Renal pelvis (tissue), 4 donors: Measurements from ENCODE around the gene FHL2. TPM values are rescaled to one million over a fixed set of nuclear protein-coding genes. Genes with fewer than 3 reads are reported as not detected.

Source experiments
- DNase-seq: peaks from one replicate; pipeline ENCODE4 v3.0.0-alpha.2; 2013
- polyA plus RNA-seq, 3 donors: library from polyadenylated mRNA; unstranded; fragments of 120-200 nt; gene quantifications; one replicate each; pipeline ENCODE4 v1.2.1, GENCODE V29; 2013; ENCODE audit not compliant: insufficient read length in 3 of 3

Gene FHL2
- polyA plus RNA-seq, 3 donors, result 20.0 to 30.1 (median 28.2) TPM

DNA sequence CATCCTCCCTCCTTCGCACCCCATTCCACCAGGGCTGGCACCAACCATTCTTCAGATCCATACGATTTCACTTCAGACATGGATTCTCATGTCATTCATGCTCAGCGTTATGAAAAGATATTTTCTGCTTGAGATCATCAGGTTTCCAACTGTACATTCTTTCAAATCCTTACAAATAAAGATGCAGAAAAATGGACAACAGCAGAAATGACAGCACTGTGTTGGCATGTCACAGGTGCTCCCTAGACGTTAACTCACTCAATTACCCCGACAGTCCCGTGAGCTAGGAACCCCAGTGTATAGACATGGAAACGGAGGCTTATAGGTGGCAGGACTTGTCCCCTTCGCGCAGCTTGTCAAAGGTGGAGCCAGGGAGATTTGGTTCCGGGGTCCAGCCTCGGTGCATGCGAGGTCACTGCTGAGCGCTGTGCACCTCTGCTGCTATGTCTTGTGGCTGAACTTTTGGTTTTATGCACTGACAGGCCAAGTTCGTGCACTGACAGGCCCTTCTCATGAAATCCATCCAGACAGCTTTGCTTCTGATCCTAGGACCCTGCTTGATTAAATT, 17.7 kb downstream of the FHL2 start:
- DNase-seq, result no peak

DNA sequence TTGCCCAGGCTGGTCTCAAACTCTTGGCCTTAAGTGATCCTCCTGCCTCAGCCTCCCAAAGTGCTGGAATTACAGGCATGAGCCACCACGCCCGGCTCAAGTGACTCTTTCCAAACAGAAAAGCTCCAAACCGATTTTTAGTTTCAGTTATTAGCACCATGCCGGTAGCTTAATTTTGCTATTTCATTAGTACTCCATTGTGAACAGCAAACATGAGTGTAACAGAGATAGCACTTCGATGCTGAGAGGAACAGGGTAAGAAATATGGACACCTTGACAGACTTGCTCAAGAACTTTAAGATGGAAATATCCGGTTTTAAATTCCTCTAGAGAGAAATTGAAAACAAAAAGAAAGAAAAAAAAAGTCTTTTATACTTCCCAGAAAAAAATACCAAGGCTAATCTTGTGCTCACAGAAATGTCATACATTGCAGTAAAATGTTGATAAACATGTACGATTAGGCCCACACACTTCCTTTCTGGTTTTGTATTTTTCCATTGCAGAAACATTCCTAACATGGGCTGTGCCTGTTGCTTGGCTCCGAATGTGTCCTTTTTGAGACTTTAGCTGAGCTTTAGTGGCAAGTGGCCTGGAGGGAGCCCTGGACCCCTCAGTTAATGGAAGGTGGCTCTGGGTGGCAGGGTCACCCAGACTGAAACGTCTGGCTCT, 18.3 kb downstream of the FHL2 start:
- no peak for DNase-seq

DNA sequence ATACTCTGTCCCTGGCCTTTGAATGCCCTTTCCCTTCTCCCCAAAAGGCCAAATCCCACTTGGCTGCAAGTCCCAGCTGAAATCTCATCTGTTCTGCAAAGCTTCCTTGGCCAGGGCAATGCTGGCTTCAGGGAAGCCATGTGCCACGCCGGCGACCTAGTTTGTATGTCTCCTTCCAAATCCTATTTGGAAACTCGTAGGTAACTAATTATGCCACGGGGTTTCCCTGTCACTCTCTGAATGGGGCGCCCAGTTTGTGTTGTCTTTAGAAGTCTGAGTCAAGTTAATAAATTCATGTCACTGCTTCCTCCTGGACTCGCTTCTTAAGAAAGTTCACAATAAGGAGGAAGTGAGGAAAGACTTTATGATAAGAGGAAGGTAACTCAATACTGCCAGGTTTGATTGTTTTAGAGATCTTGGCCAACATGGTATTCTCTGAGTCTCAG, 19.1 kb downstream of the FHL2 start:
- no peak for DNase-seq

DNA sequence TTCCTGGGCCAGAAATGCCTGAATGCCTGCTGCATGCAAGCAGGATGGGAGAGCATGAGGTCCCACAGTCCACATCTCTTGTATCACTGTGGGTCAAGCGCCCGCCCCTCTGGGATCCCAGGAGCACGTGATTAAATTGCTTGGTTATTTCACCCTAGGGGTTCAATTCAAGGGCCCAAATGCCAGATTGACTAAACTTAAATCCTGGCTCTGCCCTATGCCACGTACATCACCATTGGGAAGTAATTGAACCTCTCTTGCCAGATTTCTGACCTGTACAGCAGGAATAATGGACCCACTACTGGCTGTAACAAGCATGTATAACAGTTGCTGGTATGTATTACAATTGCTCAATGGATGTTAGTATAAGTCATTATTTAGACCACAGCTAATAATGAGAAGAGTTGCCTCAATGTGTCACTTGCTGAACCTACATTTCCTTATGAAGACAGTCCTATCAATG, 19.9 kb downstream of the FHL2 start:
- no peak for DNase-seq

DNA sequence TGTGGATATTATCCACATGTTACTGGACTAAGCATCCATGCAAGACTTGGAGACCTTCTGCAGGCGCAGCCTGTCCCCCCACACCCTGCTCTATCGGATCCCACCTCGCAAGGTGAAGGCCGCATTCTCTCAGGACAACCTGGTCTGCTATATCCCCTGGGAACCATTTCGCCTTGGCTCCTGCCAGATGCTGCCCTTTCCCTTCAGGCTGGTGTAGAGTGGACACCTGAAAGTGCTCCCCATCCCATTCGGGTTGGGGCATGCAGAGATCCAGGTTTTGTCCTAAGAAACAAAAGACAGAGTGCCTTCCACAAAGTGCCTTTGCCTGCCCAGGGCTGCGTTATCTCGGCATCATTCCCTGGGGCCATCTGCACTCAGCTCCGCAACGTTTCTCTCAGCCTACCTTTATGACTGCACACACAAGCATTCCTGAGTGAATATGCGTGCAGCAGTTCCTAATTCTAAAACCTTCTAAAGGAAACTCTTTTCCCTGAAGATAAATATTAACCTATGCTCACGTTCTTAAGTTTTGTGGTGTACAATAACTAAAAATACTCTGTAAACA, 20.5 kb downstream of the FHL2 start:
- DNase-seq, result no peak

DNA sequence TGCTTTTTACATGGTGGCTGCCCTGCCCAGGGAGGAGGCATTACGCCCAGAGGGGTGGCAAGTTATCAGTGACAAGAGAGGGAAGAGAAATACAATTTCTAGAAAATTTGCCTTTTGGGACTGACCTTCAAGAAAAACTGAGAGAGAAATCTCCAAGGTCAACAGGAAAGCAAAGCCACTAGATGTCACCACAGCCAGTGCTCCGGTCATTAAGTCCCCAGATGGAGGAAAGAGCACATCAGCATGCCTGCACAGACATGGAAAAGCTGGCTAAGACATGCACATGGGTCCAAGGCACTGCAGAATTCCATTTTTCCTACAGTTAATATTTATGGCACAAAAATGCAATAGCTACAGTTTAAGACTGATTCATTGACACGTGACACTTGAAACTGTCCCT, 21.0 kb downstream of the FHL2 start:
- no peak for DNase-seq

DNA sequence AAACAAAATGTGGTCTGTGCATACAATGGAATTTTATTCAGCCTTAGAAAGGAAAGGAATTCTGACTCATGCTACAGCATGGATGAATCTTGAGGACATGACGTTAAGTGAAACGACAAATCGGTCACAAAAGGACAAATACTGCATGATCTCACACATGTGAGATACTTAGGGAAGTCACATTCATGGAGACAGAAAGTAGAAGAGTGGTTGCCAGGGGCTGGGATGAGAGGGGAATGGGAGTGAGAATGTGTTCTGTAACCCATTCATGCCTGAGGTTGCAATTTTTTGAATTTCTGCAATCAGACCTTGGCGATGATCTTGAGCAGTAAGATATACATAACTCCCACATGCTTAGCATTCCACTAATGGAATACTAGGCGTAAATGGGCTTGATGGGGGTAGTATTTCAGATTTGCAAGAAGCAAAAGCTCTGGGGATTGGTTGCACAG, 22.0 kb downstream of the FHL2 start:
- DNase-seq, result no peak

DNA sequence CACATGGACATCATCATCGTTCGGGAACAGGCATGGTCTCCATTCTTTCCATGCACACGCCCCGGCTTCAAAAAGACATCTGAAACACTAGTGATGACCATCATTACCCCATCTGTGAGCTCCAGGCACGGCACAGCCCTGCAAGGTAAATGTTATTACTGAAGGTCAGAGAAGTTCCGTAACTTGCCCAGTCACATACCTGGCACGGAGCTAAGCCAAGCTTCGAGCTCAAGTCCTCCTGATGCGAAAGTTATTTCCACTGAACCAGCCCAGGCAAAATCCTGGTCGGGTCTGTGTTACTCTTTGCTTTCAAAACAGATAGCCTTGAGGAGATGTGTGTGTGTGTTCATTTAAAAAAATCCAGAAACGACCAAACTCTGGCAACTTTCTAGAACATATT, 22.8 kb downstream of the FHL2 start:
- DNase-seq, result no peak

DNA sequence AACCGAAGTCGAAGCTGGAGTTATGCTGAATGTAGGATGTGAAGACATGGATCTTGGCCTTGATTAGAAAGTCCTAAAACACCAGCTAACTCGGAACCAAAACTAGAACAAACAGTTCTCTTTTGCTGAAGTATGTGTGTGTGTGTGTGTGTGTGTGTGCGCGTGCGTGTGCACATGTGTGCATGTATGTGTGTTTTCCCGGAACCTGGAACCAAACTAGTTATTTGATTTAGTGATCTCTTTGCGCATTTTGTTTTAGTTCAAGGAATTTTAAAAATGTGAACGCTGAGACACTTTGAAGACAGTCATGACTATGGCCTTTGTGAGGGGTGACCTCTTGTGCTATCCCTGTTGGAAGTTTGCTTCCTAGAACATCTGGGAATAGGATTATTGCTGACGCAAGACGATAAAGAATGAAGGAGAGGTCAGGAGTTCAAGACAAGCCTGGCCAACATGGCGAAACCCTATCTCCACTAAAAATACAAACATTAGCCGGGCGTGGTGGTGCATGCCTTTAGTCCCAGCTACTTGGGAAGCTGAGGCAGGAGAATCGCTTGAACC, 23.8 kb downstream of the FHL2 start:
- DNase-seq, result no peak

DNA sequence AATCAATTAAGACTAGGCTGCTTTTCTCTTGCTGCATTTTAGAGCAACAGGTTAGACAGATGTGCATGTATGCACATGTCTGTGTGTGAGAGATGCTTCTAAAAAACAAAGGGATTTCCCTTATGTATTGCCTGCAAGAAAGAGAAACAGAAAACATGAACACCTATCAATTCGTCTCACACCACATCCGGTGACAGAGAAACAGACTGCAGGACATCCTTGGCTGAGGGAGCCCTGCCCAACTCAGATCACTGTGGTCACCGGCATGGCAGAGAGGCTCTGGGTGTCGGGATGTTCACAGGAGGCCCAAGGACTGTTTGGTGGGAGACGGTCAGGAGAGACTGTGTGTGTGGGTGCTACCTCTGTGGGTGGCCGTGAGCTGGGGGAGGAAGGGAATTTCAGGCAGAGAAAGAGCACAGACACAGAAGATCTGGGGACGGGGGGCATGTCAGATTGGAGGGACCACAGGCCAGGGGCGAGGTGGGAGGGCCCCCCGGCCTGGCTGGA, 24.9 kb downstream of the FHL2 start:
- no peak for DNase-seq

DNA sequence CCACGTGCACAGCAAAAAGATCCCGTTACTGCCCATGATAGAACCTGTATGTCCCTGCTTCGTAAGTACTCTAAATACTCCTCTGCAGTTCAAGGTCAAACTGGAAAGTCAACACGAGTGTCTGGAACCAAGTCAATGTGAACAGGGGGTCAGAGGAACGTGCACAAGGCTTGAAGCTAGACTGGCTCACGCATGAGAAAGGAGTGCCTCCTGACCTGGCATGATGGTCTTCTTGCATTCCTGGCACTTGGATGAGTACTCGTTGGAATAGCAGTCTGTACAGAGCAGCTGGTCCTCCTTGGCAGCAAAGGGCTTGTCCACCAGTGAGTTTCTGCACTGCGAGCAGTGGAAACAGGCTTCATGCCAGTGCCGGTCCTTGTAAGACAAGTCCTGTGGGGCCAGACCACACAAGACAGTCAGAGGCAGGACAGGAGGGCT, 25.5 kb downstream of the FHL2 start:
- no peak for DNase-seq

DNA sequence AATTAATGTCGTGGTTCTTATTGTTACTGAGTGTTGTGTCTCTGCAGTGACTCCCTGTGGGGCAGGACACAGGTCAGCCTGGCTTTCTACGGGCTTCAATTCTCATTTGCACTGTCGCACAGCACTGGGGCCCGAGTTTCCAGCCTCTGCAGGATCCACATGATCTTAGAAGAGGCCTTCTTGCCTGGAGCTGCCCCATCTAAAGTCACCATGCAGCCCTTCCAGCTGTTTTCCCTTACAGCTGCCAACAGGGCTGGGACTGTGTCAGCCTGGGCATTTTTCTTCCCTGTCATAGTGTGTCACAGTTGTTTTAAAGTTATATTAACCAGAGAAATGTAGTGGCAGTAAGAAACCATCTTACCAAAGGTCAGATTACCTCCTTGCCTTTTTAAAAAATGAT, 27.0 kb downstream of the FHL2 start:
- DNase-seq, result no peak

DNA sequence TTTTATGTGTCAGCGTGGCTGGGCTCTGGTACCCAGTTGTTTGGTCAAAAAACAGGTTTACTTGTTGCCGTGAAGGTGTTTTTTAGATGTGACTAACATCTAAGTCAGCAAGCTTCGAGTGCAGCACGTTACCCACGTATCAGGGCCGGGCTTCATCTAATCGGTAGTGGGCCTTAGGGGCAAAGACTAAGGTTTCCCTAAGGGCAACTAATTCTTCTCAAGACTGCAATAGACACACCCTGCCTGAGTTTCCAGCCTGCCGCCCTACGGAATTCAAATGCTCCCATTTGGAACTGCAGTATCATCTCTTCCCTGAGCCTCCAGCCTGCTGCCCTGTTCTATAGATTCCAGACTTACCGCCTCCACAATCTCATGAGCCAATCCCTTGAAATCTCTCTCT, 27.7 kb downstream of the FHL2 start:
- DNase-seq, result no peak

DNA sequence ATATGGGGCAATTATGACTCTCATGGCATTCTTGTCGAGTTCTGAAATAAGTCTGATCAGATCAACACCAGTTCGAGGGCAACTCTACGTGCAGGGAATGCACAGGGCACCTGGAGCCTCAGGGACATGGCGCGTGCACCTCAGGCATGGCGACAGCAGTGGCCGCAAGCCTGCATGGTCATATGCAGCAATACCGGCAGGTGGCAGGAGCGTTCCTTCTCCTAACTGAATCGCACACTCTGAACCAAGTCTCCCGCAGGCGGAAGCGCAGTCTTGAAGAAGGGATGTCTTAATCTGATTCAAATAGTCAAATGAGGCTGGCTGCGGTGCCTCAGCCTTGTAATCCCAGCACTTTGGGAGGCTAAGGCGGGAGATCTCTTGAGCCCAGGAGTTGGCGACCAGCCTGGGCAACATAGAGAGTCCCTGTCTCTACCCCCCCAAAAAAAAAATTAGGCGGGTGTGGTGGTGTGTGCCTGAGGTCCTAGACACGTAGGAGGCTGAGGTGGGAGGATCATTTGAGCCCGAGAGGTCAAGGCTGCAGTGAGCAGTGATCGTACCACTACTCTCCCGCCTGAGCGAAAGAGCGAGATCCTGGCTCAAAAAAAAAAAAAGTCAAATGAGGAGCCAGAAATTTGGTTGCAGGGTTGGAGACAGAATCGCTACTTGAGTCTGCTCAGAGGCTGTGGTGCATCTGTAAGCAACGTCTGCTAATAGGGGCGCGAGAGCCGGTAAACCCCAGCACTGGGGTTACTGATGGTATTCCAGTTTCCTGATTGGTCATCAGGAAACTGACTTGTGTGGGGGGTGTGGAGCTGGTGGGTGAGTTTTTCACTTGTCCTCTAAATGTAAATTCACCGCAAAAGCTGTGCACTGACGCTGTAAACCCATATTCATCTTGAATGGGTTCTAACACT, 28.8 kb downstream of the FHL2 start:
- DNase-seq, result peak; percentile 84

DNA sequence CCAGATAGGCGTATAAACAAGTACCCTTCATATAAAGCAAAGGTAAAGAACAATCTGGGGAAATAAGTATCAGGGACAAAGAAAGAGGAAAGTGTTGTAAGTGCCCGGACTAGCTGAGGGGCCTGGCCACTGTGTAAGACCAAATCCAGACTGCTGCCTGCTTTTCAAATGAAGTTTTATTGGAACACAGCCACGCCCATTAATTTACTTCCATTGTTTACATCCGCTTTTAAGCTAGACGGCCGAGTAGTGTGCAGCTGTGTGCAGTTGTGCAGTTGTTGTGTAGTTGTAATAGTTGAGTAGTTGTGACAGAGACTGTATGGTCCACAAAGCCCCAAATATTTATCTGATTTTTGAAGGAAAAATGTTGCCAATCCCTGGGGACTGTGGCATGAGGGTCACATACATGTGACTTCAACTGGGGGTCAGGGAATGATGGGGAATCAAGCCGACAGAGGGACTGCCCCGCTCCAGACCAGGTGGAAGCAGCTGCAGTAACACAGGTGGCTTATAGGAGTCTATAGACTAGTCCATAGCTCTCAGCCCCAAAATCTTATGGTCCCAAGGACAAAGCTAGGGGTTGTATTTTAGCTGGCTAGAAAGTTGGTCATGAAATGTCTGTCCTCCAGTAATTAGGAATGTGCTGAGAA, 30.0 kb downstream of the FHL2 start:
- no peak for DNase-seq

DNA sequence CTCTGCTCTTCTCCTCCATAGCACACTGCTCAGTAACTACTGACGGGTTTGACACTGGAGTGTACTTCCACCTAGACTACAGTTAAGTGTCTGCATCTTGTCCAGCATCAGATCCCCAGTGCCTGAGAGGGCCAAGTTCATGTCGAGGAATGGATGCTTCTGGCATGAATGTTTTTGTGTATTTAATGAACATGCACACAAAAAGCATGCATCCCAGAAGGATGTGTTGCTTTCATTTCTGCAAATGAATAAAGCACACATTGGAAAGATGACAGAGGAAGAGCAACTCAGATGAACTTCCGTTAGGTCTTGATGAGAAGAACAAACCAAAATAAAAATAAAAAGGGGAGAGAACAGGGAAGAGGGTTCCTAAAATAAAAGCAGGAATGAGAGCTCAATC, 33.6 kb downstream of the FHL2 start:
- DNase-seq, result no peak

DNA sequence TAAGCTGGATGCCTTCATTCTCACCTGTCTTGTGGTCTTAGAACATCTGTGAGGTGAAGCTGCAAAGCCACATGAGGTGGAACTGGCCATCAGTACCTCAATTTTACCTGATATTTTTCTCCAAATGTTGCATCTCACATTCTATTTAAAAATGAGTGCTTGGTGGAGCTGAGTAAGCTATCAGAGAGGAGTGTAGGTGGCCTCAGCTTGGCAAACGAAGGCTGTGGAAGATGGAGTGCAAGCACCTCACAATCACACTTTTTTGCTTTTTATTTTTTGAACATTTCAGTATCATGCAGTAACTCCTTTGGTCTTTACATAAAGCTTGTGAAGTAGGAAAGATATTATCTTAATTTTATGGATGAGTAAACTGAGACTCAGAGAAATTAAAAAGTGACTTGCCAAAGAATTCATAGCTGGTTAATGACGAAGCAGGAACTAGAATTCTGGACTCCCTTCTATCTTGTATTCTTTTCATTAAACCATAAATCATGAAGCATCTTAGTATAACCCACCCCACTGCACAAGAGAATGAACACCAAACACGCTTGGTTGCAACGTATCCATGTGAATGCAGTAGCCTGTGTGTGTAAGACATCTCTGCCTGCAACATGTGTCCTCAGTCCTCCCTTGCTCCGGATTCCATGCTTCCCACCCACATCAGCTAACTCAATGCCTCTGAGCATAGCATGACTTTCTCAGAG, 34.3 kb downstream of the FHL2 start:
- DNase-seq, result no peak

DNA sequence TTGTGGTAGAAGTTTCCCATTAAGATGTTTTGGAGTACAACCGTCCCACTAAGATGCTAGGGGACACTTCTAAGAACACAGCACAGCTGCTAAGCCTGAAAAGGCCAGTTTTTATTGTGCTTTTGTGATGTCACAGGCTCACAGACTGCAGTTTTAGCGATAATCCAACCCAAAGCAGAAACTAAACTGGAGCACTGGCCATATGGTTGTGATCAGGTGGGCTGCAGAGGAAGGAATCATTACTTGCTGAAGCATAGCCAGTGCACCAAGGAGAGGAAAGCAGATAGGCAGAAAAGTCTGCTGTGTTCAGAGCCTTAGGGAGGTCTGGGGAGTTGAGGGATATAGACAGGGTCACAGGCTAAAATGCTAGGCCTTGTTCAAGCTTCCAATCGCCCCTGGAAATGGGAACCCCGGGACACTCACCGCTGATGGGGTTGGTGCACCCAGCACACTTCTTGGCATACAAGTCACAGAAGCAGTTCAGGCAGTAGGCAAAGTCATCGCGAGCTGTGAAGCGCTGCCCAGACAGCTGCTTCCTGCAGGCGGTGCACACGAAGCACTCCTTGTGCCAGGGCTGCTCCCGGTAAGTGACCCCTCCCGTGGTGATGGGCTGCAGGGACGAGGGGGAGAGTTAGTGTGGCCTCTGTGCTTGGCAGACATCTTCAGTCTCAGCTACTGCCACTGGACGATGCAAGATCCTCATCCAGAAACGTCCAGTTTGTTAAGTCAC, 35.8 kb downstream of the FHL2 start:
- DNase-seq, result no peak

DNA sequence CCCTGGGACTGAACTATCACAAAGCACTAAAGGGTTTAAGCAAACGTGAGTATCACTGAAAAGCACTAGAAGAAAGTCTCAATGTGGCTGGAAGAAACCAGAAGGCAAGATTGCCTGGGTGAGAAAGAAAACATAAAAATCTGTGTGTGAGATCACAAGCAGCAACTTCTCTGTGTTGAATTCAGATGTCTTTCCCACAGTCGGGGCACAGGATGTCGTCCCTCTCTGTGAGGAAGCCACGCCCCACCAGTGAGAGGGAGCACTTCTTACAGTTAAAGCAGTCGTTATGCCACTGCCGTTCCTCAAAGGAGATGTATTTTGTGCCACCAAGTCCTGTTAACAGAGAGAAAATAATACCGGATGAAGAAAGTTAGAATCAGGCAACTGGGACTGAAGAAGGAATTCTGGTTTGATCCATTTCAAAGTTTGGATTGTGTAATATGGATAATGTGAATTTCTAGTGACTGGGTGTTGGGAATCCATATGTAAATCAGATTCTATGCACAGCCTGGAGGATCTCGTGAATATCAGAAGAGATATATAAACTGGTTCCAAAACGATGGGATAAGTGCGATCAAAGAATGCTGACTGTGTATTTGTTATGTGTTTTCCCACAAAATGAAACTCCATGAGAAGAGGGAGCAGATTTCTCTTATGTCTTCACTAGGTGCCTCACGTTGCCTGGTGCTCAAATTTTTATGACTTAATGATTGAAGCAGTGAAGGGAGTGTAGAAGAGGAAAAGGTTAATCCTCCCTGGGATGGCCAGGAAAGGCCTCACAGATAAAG, 37.6 kb downstream of the FHL2 start:
- DNase-seq, result no peak
